Endothelial cell of umbilical vein (primary cell): Measurements from ENCODE around the gene WDR26. TPM values are rescaled to one million over a fixed set of nuclear protein-coding genes. Genes with fewer than 3 reads are reported as not detected.

Experiments used
- BruUV-seq: library from RNA; stranded (reverse); fragments of 400-500 nt; replicated peaks from 2 replicates; lab custom pipeline; 2021; lab: Mats Ljungman, UMichigan
- CTCF ChIA-PET: fragments of 300-600, 350-600 bp; sonication (Branson Sonifier 250); formaldehyde crosslinking; loops from one replicate; lab custom pipeline; 2021; ENCODE audit warnings: antibody characterized with exemption, inconsistent platforms; lab: Charles Lee
- POLR2A ChIA-PET: fragments of 300-600, 350-600 bp; sonication (Branson Sonifier 250); formaldehyde crosslinking; loops from one replicate; lab custom pipeline; 2021; ENCODE audit warnings: antibody characterized with exemption, inconsistent platforms; lab: Charles Lee
- DNase-seq: peaks from one replicate; pipeline ENCODE4 v3.0.0-alpha.2; 2011; ENCODE audit warnings: low read depth, low spot score
- FAIRE-seq: peaks from 2 replicates; lab custom pipeline; 2011; peaks lifted over from hg19 to GRCh38; lab: Jason Lieb, UNC
- H2AFZ ChIP-seq: 2 replicates; pipeline ENCODE4 v1.6.0; 2012; ENCODE audit warnings: low read depth, low read length, control low read depth, inconsistent platforms
- H3K27ac ChIP-seq: 2 replicates; pipeline ENCODE4 v1.5.1; 2011; ENCODE audit warnings: low read depth, mild to moderate bottlenecking, control low read depth, low read length, moderate library complexity; ENCODE audit not compliant: insufficient read depth
- H3K27me3 ChIP-seq, 2 experiments: 2 replicates each; pipeline versions ENCODE4 v1.6.0 to v1.6.1; 2011; ENCODE audit warnings: low read length in 2 of 2, mixed read lengths in 1 of 2; ENCODE audit not compliant: control insufficient read depth in 2 of 2, insufficient read depth in 2 of 2
- H3K36me3 ChIP-seq, 2 experiments: 2 replicates in 1 of 2; 3 replicates in 1 of 2; pipeline ENCODE4 v1.5.1; 2011; ENCODE audit warnings: low read length in 2 of 2, mild to moderate bottlenecking in 1 of 2, moderate library complexity in 1 of 2; ENCODE audit not compliant: control insufficient read depth in 2 of 2, insufficient read depth in 2 of 2; ENCODE audit errors: extremely low read depth in 1 of 2
- H3K4me1 ChIP-seq: 3 replicates; pipeline ENCODE4 v1.5.1; 2011; ENCODE audit warnings: mild to moderate bottlenecking, low read length; ENCODE audit not compliant: control insufficient read depth, insufficient read depth; ENCODE audit errors: extremely low read depth
- H3K4me2 ChIP-seq: 2 replicates; pipeline ENCODE4 v1.6.1; 2011; ENCODE audit warnings: low read length, control low read depth, mixed read lengths; ENCODE audit not compliant: insufficient read depth
- H3K4me3 ChIP-seq, 3 experiments: fragments of 200-600 bp in 1 of 3; sonication (generic), shearing (Covaris generic) in 1 of 3; replicated peaks in 1 of 3; 2 replicates each; pipeline ENCODE4 v1.5.1; 2011 to 2016; ENCODE audit warnings: control low read depth in 3 of 3, low read length in 3 of 3, mild to moderate bottlenecking in 2 of 3, inconsistent platforms in 1 of 3, low read depth in 1 of 3, moderate library complexity in 1 of 3; ENCODE audit not compliant: insufficient read depth in 1 of 3
- H3K79me2 ChIP-seq: 2 replicates; pipeline ENCODE4 v1.6.0; 2012; ENCODE audit warnings: low read length, inconsistent platforms; ENCODE audit not compliant: control insufficient read depth, insufficient read depth
- H3K9ac ChIP-seq: replicated peaks from 2 replicates; pipeline ENCODE3; 2011; ENCODE audit warnings: low read length, control low read depth; ENCODE audit not compliant: insufficient read depth; ENCODE audit errors: extremely low read depth
- H3K9me1 ChIP-seq: replicated peaks from 3 replicates; pipeline ENCODE4 v1.6.0; 2011; ENCODE audit warnings: mild to moderate bottlenecking, low read length; ENCODE audit not compliant: control insufficient read depth, insufficient read depth; ENCODE audit errors: extremely low read depth
- H3K9me3 ChIP-seq: replicated peaks from 2 replicates; pipeline ENCODE4 v1.5.1; 2012; ENCODE audit warnings: low read length, inconsistent platforms; ENCODE audit not compliant: control insufficient read depth, insufficient read depth
- H4K20me1 ChIP-seq: replicated peaks from 2 replicates; pipeline ENCODE3; 2011; ENCODE audit warnings: mild to moderate bottlenecking, low read length; ENCODE audit not compliant: control insufficient read depth, insufficient read depth; ENCODE audit errors: extremely low read depth
- EZH2 ChIP-seq: IDR thresholded peaks from 2 replicates; pipeline ENCODE4 v1.6.1; 2012; ENCODE audit warnings: borderline replicate concordance, low read depth, mild to moderate bottlenecking, moderate library complexity, low read length, inconsistent platforms; ENCODE audit not compliant: severe bottlenecking
- FOS ChIP-seq: IDR thresholded peaks from 2 replicates; pipeline ENCODE4 v1.6.1; 2011; ENCODE audit warnings: mild to moderate bottlenecking, low read length, moderate library complexity, borderline replicate concordance; ENCODE audit not compliant: insufficient read depth
- GATA2 ChIP-seq: IDR thresholded peaks from 2 replicates; pipeline ENCODE4 v1.7.0; 2011; ENCODE audit warnings: low read depth, mild to moderate bottlenecking, moderate library complexity, mixed read lengths, low read length; ENCODE audit not compliant: insufficient read length, insufficient read depth
- JUN ChIP-seq: IDR thresholded peaks from 2 replicates; pipeline ENCODE4 v1.6.1; 2011; ENCODE audit warnings: borderline replicate concordance, low read depth; ENCODE audit not compliant: insufficient read length, insufficient read depth
- MYC ChIP-seq: IDR thresholded peaks from one replicate; pipeline ENCODE4 v1.6.1; 2011; ENCODE audit warnings: mild to moderate bottlenecking, low read depth, low read length
- POLR2A ChIP-seq: IDR thresholded peaks from 2 replicates; pipeline ENCODE4 v1.6.1; 2012; ENCODE audit warnings: low read depth, mild to moderate bottlenecking, control low read depth, low read length
- POLR2AphosphoS5 ChIP-seq: IDR thresholded peaks from 2 replicates; pipeline ENCODE4 v1.6.1; 2012; ENCODE audit warnings: low read depth, mild to moderate bottlenecking, control low read depth, low read length, moderate library complexity; ENCODE audit not compliant: insufficient read depth
- dilution Hi-C: fragments of 300-500 bp; cut with MboI; formaldehyde crosslinking; loops from one replicate; pipeline ENCODE4 v1.15.0; 2019; ENCODE audit warnings: low sequenced_read_pairs; ENCODE audit not compliant: extremely low pct_ligation_motif_present
- intact Hi-C: fragments of 100-400 bp; cut with micrococcal nuclease; formaldehyde crosslinking; loops from one replicate; pipeline ENCODE4 v1.10.0; 2022
- polyA plus RNA-seq, 4 experiments: library from polyadenylated mRNA; depleted of rRNA in 3 of 4; stranded (reverse) in 3 of 4; unstranded in 1 of 4; fragments of >200 nt; gene quantifications; 2 replicates each; pipeline versions ENCODE4 v1.2.1 to v1.2.3, GENCODE V29; 2011 to 2012; ENCODE audit warnings: missing spikeins in 1 of 4
- total RNA-seq: library from RNA; stranded (reverse); gene quantifications from 2 replicates; pipeline ENCODE4 v1.2.3, GENCODE V29; 2021
- TF ChIP-seq, protein P1 (sequence below): IDR thresholded peaks from 2 replicates; pipeline ENCODE4 v1.6.1; 2011; ENCODE audit not compliant: insufficient read depth, insufficient read length
- TF ChIP-seq, protein P2 (sequence below), 2 donors: IDR thresholded peaks; 1 replicate in 1 of 2; 2 replicates in 1 of 2; pipeline ENCODE4 v1.5.1; 2011; ENCODE audit warnings: low read length in 2 of 2, mild to moderate bottlenecking in 2 of 2, moderate library complexity in 2 of 2, control low read depth in 1 of 2, inconsistent platforms in 1 of 2, low read depth in 1 of 2; ENCODE audit not compliant: insufficient read depth in 1 of 2; ENCODE audit errors: extremely low read depth in 1 of 2

The WDR26 gene
- total and polyA plus RNA-seq, 2 donors (not counting 3 experiments of a cell fraction or from before 2014, with no cell fraction given), result 26.7 to 92.4 TPM

DNA sequence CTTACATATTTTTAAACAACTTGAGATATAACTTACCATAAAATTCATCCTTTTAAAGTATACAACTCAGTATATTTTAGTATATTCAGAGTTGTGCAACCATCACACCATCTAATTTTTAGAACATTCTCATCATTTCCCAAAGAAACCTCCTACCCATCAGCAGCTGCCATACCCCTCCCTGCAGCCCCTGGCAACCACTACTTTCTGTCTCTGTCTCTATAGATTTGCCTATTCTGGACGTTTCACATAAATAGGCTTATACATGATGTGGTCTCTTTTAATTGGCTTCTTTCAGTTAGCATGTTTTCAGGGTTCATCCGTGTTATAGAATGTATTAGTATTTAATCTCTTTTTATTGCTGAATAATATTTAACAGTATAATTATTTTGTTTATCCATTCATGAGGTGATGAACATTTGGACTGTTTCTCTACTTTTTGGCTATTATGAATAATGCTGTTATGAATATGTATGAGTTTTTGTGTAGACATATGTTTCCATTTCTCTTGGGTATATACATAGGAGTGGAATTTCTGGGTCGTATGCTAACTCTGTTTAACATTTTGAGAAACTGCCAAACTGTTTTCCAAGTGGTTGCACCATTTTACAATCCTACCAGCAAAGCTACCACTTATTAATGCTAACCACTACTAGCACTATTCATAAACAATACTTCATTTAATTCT lies 29.5 kb downstream of the WDR26 start:
- peaks cover 8% of the 10 kb centered on the region for H3K4me1 ChIP-seq
- POLR2A ChIA-PET, result interaction anchor here (0.6 kb wide), 1 partner anchor 416 kb away, joined by 5 read pairs; no protein-coding TSS in a partner anchor
- H3K4me2 ChIP-seq, result no peak overlapping the region
- H4K20me1 ChIP-seq, result peaks cover 6% of the 10 kb centered on the region
- H3K27me3 ChIP-seq, result no peaks in the 10 kb centered on the region
- H3K9me1 ChIP-seq, result no peaks in the 10 kb centered on the region
- no peaks in the 10 kb centered on the region for H3K9me3 ChIP-seq
- FAIRE-seq, result no peak
- DNase-seq, result no peak
- dilution Hi-C loops (no loop called here), intact Hi-C loops (no loop called here)
- H3K36me3 ChIP-seq, result peaks cover 14 to 38% of the 10 kb centered on the region in 2 experiments
- TF ChIP-seq, protein P1, sequence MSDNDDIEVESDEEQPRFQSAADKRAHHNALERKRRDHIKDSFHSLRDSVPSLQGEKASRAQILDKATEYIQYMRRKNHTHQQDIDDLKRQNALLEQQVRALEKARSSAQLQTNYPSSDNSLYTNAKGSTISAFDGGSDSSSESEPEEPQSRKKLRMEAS, result no peak
- TF ChIP-seq JUN (no peak), POLR2A (no peak), FOS (no peak), POLR2AphosphoS5 (no peak), GATA2 (no peak), EZH2 (no peak), MYC (no peak)
- TF ChIP-seq, protein P2, sequence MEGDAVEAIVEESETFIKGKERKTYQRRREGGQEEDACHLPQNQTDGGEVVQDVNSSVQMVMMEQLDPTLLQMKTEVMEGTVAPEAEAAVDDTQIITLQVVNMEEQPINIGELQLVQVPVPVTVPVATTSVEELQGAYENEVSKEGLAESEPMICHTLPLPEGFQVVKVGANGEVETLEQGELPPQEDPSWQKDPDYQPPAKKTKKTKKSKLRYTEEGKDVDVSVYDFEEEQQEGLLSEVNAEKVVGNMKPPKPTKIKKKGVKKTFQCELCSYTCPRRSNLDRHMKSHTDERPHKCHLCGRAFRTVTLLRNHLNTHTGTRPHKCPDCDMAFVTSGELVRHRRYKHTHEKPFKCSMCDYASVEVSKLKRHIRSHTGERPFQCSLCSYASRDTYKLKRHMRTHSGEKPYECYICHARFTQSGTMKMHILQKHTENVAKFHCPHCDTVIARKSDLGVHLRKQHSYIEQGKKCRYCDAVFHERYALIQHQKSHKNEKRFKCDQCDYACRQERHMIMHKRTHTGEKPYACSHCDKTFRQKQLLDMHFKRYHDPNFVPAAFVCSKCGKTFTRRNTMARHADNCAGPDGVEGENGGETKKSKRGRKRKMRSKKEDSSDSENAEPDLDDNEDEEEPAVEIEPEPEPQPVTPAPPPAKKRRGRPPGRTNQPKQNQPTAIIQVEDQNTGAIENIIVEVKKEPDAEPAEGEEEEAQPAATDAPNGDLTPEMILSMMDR (IDR thresholded peaks at IDR 0.05; ENCODE audit: extremely low read depth in 1 of 2, insufficient read depth in 1 of 2, low read depth in 1 of 2, low read length in 2 of 2), result no peak
- H2AFZ ChIP-seq, result no peak overlapping the region
- no peak overlapping the region for H3K9ac ChIP-seq
- CTCF ChIA-PET, result interaction anchor here (0.6 to 1.4 kb wide), 8 partner anchors 10 to 517 kb away, joined by 3 to 9 read pairs (median 4); no protein-coding TSS in a partner anchor
- no TSS peak for BruUV-seq
- no peak overlapping the region for H3K4me3 ChIP-seq
- H3K27ac ChIP-seq, result no peak overlapping the region
- H3K79me2 ChIP-seq, result no peaks in the 10 kb centered on the region
